GM10266 (cell line): ENCODE results near the gene LDB2.

Experiments used
- DNase-seq: peaks from one replicate; pipeline ENCODE4 v3.0.0; 2012; ENCODE audit errors: extremely low spot score
- CTCF ChIP-seq: IDR thresholded peaks from 2 replicates; pipeline ENCODE4 v1.5.1; 2012; ENCODE audit warnings: mild to moderate bottlenecking, low read depth; ENCODE audit not compliant: control insufficient read depth, insufficient read depth; ENCODE audit errors: missing control alignments

The LDB2 gene

GRCh38 chr4:16896881-16897750 is 1.3 kb downstream of the LDB2 start:
- DNase-seq, result no peak
- no peak for TF ChIP-seq CTCF

GRCh38 chr4:16894406-16894805 is 4.0 kb downstream of the LDB2 start:
- TF ChIP-seq CTCF, result no peak

GRCh38 chr4:16893141-16893651 is 5.2 kb downstream of the LDB2 start:
- TF ChIP-seq CTCF, result no peak
- no peak for DNase-seq

More at GRCh38 chr4:16894406-16894805, 4.0 kb downstream of the LDB2 start:
- no peak for DNase-seq

- no peak for DNase-seq
- TF ChIP-seq CTCF, result no peak
Observed at GRCh38 chr4:16890651-16891050, 7.8 kb downstream of the LDB2 start.

GRCh38 chr4:16889945-16890344 is 8.5 kb downstream of the LDB2 start:
- no peak for TF ChIP-seq CTCF
- no peak for DNase-seq

- no peak for TF ChIP-seq CTCF
- no peak for DNase-seq
Observed at GRCh38 chr4:16887887-16888286, 10.6 kb downstream of the LDB2 start.
